GM19452 (cell line): ENCODE results near the gene ETFB.

ENCODE experiments used
- ATAC-seq: cut with Tn5 transposase; IDR thresholded peaks from one replicate; pipeline ENCODE4 v1.9.1; 2021; ENCODE audit not compliant: unreplicated experiment

Gene ETFB

DNA sequence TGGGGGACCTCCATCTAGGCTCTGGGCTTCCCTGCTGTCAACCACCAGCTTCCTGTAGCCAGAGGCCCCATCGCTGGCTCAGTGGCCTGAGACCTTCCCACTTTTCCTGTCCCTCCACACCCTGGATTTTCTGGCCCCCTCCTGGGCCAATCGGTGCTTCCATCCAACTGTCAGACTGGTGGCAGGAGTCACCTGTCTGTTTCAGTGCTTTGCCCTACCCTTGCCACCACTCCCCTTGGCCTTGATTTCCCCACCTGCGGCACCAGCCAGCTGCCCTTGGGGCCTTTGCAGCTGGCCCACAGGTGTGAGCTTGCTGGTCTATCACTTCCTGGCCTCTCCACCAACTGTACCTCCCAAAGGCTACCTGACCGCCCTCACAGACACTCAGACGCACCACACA, 36.8 kb downstream of the ETFB start:
- no peak for ATAC-seq

- no peak for ATAC-seq
Observed at GRCh38 chr19:51327066-51328001, 38.9 kb downstream of the ETFB start.

DNA sequence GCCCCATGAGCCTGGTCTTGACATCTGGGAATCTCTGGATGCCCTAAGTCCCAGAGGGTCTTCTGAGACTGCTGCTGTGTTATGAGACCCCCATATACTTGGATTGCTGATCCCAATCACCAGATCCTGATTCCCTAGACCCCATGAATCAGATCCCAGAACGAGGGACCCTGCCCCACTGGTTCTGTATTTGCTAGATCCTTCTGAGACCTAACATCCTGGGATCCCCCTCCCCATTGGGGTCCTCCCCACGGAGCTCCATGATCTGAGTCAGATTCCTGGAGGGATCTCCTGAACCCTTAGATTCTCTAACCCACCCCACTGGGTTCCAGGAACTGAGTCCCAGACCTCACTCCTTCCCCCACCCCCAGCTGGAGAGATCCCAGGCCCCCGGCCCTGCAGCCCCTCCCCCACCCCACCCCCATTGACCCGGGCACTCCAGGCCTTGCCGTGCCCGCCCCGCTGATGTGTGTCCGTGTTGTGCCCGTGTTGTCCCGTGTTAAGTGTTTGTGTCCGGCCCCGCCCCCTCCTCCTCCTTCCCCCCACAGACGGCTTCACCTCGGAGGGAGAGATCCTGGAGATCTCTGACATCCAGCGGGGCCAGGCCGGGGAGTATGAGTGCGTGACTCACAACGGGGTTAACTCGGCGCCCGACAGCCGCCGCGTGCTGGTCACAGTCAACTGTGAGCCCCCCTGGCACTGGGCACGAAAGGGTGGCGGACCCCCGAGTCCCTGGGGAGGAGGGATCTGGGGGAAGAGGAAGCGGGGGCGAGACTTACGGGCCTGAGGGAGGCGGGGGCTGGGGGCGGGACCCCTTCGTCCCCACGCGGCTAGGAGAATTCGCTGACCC, 39.7 kb downstream of the ETFB start:
- ATAC-seq, result no peak

DNA sequence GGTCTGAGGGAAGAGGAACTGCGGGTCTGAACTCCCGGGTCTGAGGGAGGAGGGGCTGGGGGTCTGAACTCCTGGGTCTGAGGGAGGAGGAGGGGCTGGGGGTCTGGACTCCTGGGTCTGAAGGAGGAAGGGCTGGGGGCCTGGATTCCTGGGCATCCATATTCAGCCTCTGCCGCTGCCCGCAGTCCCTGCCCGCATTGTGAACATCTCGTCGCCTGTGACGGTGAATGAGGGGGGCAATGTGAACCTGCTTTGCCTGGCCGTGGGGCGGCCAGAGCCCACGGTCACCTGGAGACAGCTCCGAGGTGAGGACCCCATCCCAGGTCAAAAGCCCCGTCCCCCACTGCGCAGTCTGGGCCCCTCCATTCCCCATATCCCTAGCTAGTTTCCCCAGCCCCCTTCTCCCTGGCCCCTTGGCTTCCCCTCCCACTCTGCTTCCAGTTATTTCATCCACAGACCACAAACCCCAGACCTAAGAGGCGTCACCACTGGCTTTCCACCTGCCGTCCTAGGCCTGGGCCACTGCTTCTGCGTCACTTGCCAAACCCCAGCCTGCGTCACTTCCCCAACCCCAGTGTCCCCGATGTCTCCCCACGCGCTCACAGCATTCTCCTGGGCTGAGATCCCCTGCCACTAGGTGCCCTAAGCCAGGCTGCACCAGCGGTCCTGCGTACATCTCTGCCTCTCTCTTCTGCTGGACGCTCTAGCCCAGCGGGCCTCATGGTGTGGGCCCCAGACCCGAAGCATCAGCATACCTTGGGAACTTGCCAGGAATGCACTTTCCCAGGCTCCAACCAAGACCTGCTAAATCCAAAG, 40.8 kb downstream of the ETFB start:
- no peak for ATAC-seq

DNA sequence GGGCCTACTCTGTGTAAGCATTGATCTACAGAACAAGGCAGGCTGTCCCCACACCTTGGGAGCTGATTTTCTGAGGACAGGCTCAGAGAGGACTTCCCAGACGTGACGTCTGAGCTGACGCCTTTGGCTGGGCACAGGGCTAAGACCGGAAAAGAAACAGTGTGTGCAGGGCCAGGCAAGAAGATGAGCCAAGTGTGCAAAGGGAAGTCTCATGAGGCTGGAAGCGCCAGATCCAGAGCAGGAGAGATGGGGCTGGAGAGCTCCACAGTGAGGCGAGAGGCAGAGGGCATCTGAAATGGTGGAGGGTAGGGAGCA, 42.1 kb downstream of the ETFB start:
- ATAC-seq, result no peak

DNA sequence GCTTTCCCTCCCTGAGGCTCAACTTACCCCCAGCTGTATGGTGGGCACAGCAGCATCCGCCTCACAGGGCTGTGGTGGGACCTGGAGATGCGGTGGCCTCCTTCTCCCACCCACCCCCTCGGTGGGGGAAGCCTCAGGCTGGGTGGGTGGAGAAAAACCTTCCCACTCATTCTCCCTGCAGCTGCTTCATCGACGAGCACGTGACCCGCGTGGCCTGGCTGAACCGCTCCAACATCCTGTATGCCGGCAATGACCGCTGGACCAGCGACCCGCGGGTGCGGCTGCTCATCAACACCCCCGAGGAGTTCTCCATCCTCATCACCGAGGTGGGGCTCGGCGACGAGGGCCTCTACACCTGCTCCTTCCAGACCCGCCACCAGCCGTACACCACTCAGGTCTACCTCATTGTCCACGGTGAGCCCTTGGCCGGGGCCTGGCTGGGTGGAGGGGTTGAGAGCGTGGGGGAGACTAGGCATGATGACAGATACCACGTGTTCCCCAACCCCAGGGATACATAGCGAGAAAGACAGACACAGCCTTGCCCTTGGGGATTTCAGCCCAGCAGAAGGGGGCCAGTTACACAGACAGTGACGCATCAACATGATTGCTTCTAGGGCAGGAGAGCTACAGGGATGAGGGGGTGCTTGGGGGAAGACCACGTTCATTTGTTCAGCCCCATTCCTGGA, 42.6 kb downstream of the ETFB start:
- no peak for ATAC-seq

GRCh38 chr19:51321799-51322198, 44.4 kb downstream of the ETFB start:
- ATAC-seq, result no peak

- no peak for ATAC-seq
Observed at GRCh38 chr19:51320280-51320657, 45.9 kb downstream of the ETFB start.

DNA sequence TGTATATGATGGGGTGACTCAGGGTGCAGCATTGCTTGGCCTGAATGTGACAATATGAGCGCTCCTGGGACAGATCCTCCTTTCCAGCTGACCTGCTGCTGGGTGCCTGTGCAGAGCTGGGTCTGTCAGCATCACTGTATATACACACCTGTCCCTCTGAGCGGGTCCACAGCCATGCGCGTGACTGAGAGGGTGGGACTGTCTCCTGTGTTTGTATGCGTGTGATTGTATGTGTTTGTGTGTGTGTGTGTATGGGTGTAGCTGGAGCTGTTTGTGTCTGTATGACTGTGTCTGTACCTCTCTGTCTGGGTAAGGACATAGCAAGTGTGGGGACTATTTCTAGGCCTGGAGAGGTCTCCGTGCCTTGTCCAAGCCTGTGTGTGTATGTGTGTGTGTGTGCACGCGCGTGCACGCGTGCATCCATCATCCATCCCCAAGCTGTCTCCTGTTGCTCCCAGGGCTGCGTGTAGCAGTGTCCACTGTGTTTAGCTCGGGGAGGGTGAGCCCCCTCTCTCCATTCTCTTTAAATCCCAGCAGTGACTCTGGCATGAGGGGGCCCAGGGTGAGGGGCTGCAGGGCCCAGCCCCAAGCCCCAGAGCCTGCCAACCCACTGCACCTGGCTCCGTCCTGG, 46.4 kb downstream of the ETFB start:
- ATAC-seq, result no peak

DNA sequence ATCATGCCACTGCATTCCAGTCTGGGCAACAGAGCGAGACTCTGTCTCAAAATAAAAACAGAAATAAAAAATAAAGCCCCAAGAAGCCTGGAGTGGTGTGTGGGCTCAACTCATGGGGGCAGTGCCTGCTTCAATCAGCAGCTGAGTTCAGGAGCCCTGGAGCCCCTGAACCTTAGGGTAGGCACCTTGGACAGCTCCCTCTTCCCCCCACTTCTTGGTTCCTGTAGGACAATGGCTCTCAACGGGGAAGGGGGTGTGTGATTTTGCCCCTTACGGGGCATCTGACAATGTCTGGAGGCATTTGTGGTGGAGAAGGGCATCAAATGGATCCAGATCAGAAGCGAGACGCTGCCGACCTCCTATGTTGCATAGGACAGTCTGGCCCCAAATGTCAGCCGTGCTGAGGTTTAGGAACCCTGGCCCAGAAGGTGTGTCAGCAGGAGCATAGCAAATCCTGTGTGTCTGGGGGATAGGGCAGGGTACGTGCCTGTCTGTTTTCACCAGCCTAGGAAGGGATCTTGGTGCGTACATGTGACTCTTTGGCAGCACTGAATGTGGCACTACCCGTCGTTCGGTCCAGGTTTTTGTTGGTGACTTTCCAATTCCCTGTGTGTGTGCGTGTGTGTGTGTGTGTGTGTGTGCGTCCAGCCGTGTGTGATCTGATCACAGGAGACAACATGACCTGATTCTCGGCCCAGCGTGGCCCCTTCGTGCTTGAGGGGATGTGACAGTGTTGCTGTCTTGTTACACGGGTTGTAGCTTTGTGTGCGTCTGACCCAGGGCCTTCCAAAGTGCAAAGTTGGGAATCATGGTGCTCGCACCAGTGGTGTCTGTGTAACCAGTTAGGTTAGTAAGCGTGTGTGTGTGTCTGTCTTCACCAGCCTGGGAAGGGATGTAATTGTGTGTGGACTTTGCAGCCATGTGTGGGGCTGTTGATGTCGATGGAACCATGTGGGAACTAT, 47.2 kb downstream of the ETFB start:
- ATAC-seq, result no peak

DNA sequence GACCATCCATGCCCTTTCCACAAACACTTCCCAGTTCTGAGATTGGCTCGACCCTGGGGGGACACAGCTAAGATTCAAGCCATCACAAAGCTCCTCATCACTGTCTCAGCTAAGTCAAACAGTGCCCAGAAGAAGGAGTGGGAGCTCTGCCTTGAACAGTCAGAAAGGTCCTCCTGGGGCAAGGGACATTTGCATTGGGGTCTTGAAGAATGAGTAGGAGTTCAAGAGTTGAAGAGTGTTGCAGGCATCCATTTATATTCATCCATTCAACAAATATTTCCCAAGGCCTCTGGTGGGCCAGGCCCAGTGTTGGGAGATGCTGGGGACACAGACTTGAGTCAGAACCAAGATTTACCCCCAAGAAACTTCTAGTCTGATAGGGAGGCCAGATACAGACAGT, 48.2 kb downstream of the ETFB start:
- no peak for ATAC-seq

DNA sequence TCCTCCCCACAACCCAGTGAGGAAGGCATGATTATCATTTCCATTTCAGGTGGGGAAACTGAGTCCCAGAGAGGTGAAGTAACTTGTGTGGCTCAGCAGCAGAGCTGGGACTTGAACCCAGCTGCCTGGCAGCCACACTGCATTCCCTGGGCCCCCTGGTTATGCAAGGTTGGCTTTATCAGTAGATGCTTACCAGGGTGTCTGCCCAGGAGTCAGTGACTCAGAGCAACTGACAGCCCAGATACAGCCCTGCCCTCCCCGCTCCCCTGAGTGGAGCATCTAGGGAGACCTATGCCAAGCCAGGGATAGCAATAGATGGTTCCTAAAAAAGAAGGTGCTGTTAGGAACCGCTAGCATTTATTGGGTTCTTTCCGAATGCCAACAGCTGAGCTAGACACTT, 48.8 kb downstream of the ETFB start:
- no peak for ATAC-seq

DNA sequence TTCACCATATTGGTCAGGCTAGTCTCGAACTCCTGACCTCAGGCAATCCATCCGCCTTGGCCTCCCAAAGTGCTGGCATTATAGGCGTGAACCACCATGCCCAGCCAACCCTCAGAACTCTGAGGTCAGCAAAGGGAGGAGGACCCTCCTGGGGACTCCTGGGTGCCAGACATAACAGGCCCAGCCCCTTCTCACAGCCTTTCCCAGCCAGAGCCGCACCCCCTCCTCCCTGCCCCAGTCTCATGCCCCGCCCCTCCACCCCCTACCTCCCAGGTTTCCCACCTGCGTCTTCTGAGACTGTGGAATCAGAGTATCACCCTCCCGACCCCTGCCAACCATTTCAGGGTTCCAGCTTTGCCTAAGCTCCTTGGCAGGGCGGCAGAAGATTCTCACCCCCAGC, 49.5 kb downstream of the ETFB start:
- ATAC-seq, result no peak

DNA sequence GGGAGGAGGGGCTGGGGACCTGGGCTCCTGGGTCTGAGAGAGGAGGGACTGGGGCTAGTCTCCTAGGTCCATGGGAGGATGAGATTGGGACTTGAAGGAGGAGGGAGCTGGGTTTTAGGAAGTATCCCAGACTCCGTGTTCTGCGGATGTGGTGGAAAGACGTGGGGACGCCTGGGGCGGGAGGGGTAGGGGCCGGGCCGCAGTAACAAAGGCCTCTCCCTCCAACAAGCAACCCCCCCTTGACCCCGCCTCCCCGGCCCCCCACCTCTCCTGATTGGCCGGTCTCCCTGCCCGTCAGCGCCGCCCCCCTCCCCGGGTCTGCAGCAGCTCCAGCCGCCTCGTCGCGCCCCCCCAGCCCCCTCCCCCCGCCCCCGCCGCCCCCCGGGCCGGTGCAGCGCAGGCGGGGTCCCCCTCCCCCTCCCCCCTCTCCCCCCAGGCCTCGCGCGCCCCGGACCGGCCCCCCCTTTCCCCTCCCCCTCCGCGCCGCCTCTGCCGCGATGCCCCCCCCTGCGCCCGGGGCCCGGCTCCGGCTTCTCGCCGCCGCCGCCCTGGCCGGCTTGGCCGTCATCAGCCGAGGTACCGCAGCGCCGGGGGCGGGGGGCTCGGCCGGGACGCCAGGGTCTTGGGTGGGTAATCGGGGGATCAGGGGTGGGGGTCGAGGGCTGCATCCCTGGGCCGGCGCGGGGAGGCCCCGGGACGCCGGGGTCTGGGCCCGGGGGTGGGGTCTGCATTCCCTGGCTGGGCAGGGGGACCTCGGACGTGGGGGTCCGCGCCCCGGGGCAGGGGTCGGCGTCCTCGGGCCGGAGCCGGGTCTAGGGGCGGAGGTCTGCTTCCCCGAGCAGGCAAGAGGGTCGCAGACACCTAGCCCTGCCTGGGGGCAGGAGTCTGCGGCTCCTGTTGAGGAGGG, 54.6 kb downstream of the ETFB start, which contains the start of gene IGLON5:
Gene IGLON5 (plus strand): TSS at position 294 of the 907 bp plus-strand sequence. CDS start 204 bp downstream, at position 498.
- ATAC-seq, result no peak

DNA sequence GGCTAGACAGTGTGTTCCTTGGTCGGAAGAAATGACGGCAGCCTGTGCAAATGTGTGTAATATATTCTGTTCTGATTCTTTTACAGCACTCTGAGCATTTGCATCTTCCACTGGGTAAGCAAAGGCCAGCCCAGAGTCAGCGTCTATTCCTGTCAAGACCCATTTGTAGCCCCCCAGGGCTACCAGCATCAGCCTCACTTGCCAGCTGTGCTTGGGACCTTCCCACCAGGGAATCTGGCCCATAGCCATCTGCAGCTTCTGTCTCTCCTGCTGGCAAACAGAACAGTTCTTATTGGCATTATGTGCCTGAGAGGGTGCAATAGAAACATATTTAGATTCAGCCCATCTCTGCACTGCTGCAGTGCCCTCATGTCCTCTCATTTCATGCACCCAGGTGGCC, 60.7 kb downstream of the ETFB start:
- ATAC-seq, result no peak

DNA sequence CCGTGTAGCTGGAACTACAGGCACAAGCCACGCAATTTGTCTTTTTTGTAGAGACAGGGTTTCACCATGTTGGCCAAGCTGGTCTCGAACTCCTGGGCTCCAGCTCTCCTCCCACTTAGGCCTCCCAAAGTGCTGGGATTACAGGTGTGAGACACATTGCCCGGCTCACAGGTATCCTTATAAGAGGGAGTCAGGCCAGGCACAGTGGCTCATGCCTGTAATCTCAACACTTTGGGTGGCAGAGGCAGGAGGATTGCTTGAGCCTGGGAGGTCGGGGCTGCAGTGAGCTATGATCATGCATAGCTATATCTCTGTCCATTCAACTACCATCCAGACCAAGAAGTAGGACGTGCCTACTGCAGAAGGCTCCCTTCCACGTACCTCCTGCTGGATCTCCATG, 64.9 kb downstream of the ETFB start:
- ATAC-seq, result no peak

GRCh38 chr19:51297406-51297805, 68.8 kb downstream of the ETFB start:
- ATAC-seq, result no peak
